HG03175 (cell line): ENCODE data around the gene LOXL1.
"Not testable (repeated sequence)": the region's sequence is repeated elsewhere in the genome, so short reads cannot be mapped to it uniquely, and the experiment has no call there.

Experiments
- ATAC-seq: cut with Tn5 transposase; IDR thresholded peaks from one replicate; pipeline ENCODE4 v1.9.1; 2021; ENCODE audit warnings: mild to moderate bottlenecking, moderate library complexity; ENCODE audit not compliant: unreplicated experiment

The LOXL1 gene

DNA sequence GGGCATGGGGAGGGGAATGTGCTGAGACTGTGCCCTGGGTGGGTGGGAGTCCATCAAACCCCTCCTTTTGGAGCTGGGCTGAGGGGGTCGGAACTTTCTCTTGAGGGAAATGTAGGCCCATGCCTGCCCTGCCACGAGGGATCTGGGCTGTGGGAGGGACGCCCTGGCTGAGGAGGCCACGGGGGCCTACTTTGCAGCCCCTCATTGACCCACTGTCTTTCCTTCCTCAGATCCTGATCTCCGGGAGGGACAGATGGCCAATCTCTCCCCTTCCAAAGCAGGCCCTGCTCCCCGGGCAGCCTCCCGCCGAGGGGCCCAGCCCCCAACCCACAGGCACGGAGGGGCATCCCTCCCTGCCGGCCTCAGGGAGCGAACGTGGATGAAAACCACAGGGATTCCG, 25.3 kb downstream of the LOXL1 start:
- ATAC-seq: no peak

DNA sequence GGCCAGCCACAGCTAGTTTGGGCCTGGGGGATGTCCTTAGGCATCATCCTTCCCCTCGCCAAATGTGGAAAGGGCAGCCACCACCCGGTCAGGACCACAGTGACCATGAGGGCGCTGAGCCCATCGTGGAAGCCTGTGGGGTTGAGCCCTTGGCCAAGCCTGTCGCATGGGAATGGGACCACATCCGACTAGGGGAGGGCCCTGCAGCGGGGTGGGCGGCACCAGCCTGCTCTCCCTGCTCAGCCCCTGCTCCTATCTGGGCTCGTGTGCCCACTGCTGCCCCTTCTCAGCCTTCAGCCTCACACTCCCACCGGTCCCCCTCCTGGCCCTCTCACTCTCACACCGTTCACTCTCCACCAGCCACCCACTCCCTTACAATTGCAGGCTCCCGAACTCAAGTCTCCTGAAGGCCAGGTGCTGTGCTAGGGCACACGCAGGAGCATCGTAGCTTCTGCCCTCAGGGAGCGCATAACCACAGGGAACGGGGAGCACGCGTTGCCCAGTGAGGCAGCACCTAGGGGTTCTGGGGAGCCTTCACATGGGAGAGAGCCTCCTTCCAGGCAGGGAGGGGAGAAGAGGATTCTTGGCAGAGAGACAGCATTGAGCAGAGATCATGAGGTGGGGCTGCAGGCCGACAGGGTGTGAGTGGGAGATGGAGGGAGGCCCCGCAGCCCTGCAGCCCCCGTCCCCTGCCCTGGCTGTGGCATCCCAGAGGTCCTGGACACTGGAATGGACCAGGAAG, 26.1 kb downstream of the LOXL1 start:
- ATAC-seq: no peak

DNA sequence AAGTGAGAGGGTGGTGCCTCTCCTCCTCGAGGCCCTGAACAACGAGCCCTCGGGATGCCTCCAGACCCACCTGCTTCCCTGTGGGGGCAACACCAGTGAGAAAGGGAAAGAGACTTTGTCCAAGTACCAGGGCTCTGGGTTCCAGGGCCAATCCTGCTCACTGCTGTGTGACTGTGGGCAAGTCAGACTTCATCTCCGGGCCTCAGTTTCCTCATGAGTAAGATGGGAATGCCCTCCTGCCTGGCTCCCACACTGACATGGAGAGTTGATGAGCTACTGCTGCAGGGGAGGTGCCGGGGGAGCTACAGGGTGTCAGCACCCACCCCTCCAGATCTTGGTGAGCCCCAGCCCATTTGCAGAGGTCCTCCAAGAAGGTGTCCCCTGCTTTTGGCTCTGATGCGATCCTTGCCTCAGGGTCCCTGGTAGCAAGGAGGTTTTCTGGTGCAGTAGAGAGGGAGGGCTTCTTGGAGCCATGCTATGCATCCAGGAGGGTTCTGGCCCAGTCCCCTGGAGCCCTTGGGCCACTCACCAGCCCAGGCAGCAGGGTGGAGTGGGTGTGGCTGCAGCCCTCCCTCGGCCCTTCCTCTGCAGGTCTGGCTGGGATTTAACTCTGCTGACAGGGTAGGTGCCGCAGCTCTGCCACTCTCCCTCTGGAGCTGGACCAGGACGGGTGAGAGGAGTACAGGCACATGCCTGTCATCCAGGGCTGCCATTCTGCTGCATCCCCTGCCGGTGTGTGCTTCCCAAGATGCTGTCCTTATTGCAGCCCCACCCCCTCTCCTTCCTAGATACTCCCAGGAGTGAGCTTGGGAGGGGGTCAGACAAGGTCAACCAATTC, 26.9 kb downstream of the LOXL1 start:
- no peak for ATAC-seq

DNA sequence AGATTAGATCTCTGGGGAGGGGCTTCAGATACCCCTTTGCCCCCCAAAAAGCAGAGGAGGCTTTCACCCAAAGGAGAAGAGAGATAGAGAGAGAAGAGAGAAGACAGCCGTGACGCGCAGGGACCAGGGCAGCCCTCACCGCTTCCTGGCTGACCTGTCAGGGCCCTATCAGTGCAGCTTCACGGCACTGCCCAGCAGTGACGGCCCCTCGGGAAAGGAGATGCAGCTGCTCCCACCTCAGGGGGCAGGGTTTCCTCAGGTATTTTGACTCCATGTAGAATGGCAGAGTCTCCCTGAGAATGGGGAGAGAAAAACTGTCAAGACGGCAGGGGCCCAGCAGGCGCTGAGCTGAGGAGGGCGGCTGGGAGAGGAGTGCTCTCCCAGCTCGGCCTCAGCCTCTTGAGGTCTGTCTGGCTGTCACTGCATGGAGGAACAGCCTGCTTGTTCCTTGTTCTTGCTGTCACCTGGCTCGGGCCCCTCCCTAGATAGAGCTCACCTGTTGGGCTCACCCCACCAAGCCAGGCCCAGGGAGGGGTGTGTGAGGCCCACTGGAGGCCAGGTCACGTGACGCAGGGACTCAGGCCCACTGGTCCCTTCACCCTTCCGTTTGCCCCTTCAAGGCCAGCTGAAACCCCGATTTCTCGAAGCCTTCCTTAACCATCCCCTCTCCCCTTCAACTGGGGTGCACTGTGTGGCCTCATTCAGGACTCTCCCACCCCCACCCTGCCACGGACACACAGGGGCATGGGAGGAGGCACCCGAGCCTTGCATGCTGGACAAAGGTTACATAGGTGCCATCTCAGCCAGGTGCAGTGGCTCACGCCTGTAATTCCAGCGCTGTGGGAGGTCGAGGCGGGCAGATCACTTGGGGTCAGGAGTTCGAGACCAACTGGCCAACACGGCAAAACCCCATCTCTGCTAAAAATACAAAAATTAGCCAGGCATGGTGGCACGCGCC, 28.2 kb downstream of the LOXL1 start:
- ATAC-seq: no peak

DNA sequence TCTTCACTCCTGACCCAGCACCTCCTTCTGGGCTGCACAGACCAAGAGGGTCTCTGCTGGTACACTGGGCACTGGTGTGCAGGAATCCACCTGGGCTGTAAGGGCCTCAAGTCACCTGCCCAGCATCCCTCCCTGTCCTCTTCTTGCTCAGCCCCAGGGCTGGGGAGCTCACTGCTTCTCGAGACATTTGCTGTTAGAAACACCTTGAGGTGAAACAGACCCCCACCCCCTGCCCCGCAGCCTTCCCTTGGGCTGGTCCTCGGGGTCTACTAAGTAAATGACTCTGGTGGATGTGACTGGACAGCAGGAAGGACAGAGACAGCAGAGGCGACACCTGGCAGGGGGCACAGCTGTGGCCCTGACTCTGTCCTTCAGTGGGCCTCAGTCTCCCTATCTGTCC, 29.1 kb downstream of the LOXL1 start:
- ATAC-seq: no peak

DNA sequence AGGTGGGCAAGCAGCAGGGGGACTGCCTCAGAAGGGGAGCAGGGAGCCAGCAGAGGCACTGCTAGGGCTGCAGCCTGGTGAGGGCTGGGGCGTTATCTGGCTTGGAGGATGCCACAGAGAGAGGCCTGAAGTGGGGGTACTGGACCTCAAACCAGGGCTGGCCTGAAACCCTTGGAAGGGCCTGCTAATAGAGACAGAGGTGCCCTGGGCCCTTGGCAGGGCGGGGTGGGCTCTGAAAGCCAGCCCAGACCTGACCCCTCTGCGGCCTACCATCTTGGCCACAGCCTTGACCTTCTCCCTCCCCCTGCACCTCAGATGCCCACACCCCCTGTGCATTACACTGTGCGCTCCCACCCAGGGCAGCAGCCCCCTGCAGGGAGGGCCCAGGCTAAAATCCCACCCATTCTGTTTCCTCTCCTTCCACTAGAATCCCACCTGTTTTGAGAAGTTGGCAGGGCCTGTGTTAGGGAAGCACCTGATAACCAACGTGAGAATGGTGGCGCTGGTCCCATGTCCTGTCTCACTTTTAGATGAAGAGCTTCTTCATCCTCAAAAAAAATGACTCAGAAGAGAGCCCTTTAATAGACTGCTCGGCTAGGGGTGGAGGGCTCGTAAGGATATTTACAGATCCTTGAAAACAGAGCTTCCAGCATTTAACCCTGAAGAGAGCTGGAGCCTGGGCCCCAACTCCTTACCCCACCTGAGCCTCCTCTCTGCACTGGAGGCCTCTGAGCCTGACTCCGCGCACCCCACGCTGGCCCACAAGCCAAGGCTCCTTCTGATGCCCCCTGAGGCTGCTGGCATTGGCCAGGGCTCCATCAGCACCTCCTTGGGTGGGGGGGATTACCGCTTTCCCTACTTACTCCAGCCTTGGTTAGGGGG, 29.8 kb downstream of the LOXL1 start:
- ATAC-seq: no peak

DNA sequence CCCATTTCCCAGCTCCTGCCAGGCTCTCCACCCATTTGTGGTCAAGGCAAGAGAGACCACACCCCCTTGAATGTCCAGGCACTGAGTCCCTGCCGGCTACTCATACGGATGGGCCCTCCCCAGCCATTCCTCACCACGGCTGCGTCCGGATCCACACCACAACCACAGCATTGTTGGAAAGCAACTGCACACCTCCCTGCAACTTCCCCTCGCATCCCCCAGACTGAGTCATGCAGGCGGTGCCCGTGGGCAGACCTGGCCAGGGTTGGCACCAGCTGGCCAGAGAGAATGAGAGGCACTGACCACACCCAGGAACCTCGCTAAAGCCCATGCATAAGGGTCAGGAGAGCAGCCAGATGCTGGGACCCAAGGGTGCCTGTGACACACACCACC, 30.5 kb downstream of the LOXL1 start:
- ATAC-seq: no peak

DNA sequence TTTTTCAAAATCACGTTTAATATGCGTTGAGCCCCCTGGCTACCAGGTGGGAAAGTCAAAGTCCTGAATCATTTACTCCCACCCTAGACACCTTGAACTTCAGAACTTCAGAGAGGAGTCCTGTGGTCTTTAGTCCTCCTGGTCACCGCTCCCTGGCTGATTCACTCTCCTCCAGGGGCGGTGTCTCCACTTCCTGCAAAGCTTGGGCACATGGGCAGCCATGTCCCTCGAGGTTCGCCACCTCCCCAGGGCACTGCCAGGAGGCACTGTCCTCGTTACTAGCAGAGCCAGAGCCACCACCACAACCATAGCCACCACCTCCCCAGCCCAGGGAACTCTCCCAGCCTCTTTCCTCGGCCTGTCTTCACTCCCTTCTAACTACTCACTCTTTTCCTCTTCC, 31.0 kb downstream of the LOXL1 start:
- ATAC-seq: no peak

DNA sequence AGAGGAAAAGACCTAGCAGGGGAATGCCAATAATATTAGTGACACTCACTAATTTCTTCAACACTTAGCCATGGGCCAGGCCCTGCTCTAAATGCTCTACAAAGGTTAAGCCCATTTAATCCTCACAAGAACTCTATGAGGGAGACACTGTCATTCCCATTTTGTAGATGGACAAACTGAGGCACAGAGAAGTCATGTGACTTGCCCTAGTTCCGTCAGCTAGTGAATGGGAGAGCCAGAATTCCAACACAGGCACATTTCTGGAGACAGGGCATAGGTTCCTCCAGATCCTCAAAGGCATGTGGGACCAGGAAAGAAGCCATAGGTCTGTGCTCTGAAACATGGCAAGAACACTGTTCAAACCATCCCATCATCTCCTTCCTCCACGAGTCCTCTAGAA, 31.5 kb downstream of the LOXL1 start:
- ATAC-seq: no peak

DNA sequence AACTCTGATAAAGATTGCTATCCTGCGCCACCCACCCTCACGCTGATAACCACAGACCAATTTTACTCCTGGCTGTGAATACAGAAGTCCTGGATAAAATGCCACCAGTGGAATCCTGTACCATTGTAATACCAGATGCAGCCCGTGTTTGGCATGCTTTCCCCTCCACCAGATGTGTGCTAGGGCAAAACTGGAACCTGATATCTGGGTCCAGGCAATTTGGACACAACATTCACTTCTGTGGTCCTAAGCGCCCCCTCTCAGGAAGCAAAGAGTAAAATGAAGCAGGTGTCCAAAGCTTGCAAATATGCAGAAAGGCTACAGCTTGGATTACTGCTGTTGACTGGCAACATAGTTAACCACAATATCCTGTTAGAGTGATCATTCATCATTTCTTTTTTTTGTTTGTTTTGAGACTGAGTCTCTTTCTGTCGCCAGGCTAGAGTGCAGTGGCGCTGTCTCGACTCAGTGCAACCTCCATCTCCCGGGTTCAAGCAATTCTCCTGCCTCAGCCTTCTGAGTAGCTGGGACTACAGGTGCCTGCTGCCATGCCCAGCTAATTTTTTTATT, 32.8 kb downstream of the LOXL1 start:
- no peak for ATAC-seq

DNA sequence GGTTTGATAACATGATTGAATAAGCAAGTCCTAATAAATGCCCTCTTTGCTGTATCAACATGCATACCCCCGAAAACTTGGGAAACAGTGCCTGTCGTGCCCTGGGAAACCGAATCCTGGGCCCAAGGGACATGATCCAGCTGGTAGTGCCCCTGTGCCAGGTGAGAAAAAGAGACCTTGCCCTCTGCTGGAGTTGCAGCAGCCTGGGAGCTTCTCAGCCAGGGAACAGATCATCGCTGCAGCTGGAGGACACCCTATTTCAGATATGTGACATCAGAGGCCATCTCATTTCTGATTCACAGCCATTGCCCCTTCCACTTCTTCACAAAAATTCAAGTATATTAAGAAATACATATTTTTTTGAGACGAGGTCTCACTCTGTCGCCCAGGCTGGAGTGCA, 33.5 kb downstream of the LOXL1 start:
- no peak for ATAC-seq

DNA sequence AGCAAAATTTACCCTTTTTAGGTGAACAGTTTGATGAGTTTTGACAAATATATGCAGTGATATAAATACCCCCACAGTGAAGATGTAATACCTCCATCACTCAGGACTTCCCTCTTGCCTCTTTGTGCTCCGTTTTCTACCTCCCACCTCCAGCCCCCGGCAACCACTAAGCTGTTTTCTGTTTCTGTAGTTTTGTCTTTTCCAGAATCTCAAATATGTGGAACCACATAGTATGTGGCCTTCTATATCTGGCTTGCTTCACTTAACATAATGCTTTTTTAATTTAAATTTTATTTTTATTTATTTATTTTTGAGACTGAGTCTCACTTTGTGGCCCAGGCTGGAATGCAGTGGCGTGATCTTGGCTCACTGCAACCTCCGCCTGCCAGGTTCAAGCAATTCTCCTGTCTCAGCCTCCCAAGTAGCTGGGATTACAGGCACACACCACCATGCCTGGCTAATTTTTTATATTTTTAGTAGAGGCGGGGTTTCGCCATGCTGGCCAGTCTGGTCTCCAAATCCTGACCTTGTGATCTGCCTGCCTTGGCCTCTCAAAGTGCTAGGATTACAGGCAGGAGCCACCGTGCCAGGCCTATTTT, 34.3 kb downstream of the LOXL1 start:
- ATAC-seq: not testable (repeated sequence)

DNA sequence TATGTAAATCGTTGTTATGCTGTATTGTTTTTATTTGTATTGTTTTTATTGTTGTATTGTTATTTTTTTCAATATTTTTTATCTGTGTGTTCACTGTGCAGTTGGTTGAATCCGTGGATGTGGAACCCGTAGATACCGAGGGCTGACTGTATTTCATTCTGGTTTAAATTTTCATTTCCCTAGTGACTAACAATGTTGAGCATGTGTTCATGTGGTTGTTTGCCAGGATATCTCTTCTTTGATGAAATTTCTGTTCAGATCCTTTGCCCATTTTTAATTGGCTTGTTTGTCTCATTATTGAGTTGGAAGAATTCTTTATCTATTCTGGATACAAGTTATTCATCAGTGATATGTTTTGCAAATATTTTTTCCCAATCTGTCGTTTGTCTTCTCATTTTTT, 36.2 kb downstream of the LOXL1 start:
- no peak for ATAC-seq

DNA sequence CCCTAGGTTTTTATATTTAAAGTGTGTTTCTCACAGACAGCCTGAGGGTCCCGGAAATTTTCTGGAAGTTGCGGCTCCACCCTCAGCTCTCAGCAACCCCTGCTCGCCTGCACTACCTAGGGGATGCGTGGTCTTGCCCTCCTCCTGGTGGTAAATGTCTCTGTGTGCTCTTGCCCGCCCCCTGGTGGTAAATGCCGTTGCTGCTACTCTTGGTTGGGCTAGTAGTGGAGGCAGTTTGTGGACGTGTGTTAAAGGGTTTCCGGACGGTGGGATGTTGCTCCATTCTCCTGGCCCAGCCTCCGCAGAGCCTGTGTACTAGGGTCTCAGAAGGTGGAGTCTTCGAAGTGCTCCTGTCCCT, 38.5 kb downstream of the LOXL1 start:
- ATAC-seq: peak; percentile 57

DNA sequence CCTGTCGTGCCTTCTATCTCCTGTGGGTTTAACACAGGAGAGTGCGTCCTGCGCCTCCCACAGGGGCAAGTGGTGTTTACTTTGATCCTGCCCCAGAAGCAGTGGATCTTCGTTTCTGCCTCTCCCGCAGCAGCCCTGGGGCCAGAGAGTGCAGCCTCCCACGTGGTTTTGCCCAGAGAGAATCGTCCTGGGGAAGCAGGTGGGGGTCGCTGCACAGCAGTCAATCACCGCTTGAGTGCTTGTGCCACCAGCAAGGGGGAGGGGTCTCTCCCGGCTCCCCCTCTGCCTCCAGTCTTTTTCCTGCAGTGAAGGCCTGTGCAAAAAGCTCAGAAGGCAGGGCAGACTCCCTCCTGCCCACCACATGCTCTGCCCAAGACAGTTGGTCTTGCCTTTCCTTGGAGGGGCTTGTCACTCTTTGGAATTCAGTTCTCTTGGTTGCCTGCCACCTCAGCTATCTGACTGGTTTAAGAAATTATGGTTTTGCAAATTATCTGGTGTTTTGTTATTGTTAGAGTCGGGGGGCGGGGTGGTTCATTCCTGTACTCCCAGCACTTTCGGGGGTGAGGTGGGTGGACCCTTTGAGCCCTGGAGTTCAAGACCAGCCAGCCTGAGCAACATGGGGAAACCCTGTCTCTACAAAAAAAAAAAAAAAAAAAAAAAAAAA, 39.0 kb downstream of the LOXL1 start:
- ATAC-seq: peak; percentile 18

DNA sequence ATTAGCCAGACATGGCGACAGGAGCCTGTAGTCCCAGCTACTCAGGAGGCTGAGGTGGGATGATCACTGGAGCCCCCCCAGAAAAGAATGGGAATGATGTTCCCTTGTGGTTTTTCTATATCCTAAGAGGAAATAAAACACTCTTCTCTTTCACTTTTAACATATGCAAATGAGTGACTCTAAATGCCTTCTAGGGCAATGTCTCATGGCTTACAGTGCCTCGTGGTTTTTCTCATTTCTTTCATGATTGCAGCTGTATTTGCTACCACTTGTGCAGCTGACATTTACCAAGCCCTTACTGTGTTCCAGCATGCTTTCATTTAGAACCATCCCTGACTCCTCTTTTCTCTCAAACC, 39.5 kb downstream of the LOXL1 start:
- peak; percentile 52 for ATAC-seq

DNA sequence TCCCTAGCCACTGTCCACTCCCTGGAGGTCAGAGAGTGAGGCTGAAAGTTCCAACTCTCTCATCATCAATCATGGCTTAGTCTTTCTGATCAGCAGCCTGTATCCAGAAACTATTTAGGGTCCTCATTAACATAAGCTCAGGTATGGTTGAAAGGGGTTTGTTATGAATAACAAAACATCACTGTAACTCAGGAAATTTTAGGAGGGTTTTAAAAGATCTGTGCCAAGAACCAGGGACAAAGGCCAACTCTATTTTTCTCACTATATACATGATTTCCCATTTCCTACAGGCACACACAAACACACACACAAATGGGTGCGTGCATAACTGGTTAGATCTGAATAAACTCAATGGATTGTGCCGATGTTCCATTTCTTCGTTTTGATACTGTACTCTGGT, 42.2 kb downstream of the LOXL1 start:
- no peak for ATAC-seq

DNA sequence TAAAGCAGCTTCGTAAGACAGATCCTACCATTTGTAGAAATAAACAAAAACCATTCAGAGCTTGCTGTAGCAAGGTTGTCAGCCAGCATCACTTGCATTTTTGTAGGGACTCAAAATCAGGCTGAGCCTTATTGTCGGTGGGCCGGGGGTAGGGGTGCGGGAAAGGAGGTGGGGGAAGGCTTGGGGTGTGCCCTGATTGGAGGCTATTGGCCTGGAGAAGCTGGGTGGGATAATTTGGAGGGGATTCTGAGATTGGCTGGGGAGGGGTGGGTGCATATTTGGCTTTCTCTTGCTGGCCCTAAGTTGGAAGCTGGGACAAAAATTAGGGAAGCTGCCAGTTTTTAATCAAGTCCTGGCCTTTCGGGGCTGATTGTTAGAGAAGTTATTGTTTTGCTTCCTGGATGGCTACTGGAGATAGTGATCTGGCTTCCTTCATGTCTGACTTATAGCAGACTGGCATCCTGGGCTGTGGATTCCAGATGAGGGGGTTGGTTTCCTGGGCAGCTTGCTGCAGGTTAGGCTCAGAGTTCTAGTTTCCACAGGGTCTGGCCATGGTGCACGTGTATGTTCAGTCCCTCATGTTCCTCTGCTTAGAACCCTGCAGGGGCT, 43.0 kb downstream of the LOXL1 start:
- ATAC-seq: no peak
